ENCODE results near the gene EDEM2. TPM values are rescaled to one million over a fixed set of nuclear protein-coding genes. Genes with fewer than 3 reads are reported as not detected.

Gene EDEM2
- total and polyA plus RNA-seq, 9 donors: 6.4 to 19.4 (median 13.4) TPM

GRCh38 chr20:35131934-35132333 is 15.2 kb downstream of the EDEM2 start:
- Histone ChIP-seq H3K27ac (no peak overlapping the region), H3K4me1 (ENCODE audit: insufficient read depth) (peaks cover 6% of the 10 kb centered on the region), H3K9me3 (no peaks in the 10 kb centered on the region), H3K27me3 (no peaks in the 10 kb centered on the region), H3K4me3 (no peak overlapping the region), H3K36me3 (no peaks in the 10 kb centered on the region)
- no peak for DNase-seq
- intact Hi-C loops (cut with DNase I): loop anchor here in 1 of 4 donors (5.0 kb wide), 1 partner anchor 265 kb away; no protein-coding TSS in a partner anchor
- TF ChIP-seq POLR2A (IDR thresholded peaks at IDR 0.05) (no peak), CTCF (IDR thresholded peaks at IDR 0.05) (no peak), EP300 (IDR thresholded peaks at IDR 0.05) (no peak)
- 89 to 92% (median 91%) methylated on average over 4 of the region's 4 CpGs for WGBS, 3 donors

GRCh38 chr20:35129647-35130069 is 17.5 kb downstream of the EDEM2 start:
- Histone ChIP-seq H3K9me3 (no peaks in the 10 kb centered on the region), H3K4me3 (no peak overlapping the region), H3K36me3 (no peaks in the 10 kb centered on the region), H3K27ac (no peak overlapping the region), H3K4me1 (ENCODE audit: insufficient read depth) (peaks cover 4% of the 10 kb centered on the region), H3K27me3 (no peaks in the 10 kb centered on the region)
- no peak for TF ChIP-seq CTCF (IDR thresholded peaks at IDR 0.05)
- no peak for TF ChIP-seq POLR2A (IDR thresholded peaks at IDR 0.05)
- no peak for TF ChIP-seq EP300 (IDR thresholded peaks at IDR 0.05)
- WGBS, 3 donors: 87 to 90% (median 89%) methylated on average over 2 of the region's 2 CpGs
- intact Hi-C loops (cut with DNase I): loop anchor here in 1 of 4 donors (5.0 kb wide), 1 partner anchor 262 kb away; no protein-coding TSS in a partner anchor
- no peak for DNase-seq

DNA sequence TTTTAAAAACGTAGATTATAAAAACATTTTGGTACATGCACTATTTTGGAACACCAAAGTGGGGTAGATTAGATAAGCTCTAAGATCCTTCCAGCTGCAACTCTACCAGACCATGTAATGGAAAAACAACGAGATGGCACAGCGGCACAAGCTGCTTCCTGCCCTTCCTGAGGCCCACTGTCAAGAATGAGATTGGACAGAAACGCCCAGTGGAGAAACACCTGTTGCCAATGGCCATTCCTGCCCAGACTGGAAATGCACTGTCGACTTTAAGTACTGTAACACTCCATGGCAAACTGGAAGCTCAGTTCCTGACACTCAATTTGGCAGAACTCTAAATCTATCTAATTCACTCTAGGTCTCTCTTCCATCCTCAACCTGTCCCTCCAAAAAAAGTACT is 21.4 kb downstream of the EDEM2 start:
- no peaks in the 10 kb centered on the region for H3K4me1 ChIP-seq (ENCODE audit: insufficient read depth)
- no peaks in the 10 kb centered on the region for H3K27me3 ChIP-seq
- TF ChIP-seq POLR2A (IDR thresholded peaks at IDR 0.05) (no peak), CTCF (IDR thresholded peaks at IDR 0.05) (no peak), EP300 (IDR thresholded peaks at IDR 0.05) (no peak)
- WGBS, 3 donors: 78 to 87% (median 84%) methylated on average over 5 of the region's 5 CpGs
- H3K27ac ChIP-seq: no peak overlapping the region
- H3K4me3 ChIP-seq: no peak overlapping the region
- no peaks in the 10 kb centered on the region for H3K36me3 ChIP-seq
- intact Hi-C loops (cut with DNase I): no loop called here
- H3K9me3 ChIP-seq: no peaks in the 10 kb centered on the region
- DNase-seq: no peak

DNA sequence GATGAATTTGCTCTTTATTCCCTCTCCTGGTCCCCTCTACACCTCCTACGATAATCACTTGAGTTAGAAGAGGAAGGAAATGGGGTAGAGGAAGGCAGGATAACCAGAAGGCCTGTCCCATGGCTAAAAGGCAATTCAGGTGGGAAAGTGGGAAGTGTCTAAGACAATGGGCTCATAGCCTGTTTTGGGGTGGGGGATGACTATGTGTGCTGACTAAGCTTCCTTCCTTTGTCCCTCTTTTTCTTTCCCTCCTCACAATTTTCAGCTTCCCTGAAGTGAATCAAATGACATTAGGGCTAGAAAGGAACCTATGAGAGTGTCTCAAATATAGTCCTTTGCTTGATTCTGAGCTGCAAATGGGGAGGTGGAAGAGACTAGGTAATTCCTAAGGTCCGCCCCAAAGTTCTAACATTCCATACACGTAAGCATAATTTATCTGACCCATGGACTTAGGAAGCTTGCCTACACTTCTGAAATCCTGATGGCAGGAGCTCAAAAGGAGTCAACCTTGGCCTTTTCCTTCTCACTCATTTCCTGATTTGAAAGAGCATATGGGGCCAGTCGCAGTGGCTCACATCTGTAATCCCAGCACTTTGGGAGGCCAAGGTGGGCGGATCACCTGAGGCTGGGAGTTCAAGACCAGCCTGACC is 24.3 kb downstream of the EDEM2 start:
- no peak overlapping the region for H3K4me3 ChIP-seq
- intact Hi-C loops (cut with DNase I): no loop called here
- H3K4me1 ChIP-seq (ENCODE audit: insufficient read depth): peaks cover under 1% of the 10 kb centered on the region
- no peak for TF ChIP-seq EP300 (IDR thresholded peaks at IDR 0.05)
- no peak for TF ChIP-seq POLR2A (IDR thresholded peaks at IDR 0.05)
- TF ChIP-seq CTCF (IDR thresholded peaks at IDR 0.05): no peak
- no peak for DNase-seq
- H3K27ac ChIP-seq: no peak overlapping the region
- H3K27me3 ChIP-seq: no peaks in the 10 kb centered on the region
- H3K9me3 ChIP-seq: no peaks in the 10 kb centered on the region
- H3K36me3 ChIP-seq: no peaks in the 10 kb centered on the region
- 88 to 95% (median 90%) methylated on average over 5 of the region's 5 CpGs for WGBS, 3 donors

Data from ovary (tissue), 9 donors.